Keratinocyte (primary cell): ENCODE measurements around the gene NUP107.

Source experiments
- EZH2 ChIP-seq: IDR thresholded peaks from one replicate; pipeline ENCODE4 v1.6.1; 2012; ENCODE audit warnings: inconsistent platforms, mild to moderate bottlenecking, low read length, moderate library complexity
- TF ChIP-seq, protein P1 (sequence below), 3 experiments: IDR thresholded peaks in 1 of 3; conservative IDR thresholded peaks in 1 of 3; optimal IDR thresholded peaks in 1 of 3; 2 replicates in 2 of 3; 3 replicates in 1 of 3; pipeline versions ENCODE3 to v1.5.1; 2011; ENCODE audit warnings: low read length in 3 of 3, mild to moderate bottlenecking in 3 of 3, moderate library complexity in 2 of 3, control low read depth in 1 of 3, inconsistent platforms in 1 of 3; ENCODE audit not compliant: insufficient read depth in 2 of 3; ENCODE audit errors: extremely low read depth in 1 of 3

DNA sequence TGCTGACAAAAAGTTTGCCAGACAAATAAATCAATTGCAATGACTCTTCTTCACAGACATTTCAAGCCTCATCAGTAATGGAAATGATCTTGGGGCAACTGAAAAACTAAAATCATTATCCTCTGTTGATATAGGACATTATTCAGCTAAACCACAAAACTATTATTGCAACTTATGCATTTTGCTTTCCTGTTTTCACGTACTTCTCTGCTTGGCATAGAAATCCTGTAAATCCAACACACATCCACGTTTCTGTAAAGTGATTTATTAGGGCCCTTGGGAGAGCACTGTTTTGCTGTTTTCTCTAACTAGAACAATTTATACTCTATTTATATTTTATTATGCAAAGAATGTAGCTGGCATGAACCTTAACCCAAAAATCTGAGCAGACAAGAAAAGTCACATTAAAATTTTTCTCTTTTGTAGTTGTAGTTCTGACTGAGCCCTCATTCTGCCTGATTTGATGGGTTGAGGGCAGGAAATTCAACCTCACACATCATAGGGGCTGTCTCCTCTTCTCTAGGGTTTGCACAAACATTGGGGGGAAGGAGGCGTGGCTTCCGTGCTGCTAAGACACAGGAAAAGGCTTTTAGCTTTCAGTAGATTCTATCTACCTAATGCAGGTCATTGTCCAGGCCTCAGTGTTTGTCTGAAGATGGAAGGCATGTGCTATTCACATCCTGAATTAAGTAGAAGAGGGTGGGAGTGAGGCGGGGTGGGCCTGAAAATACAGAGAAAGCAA lies 11.5 kb upstream of the NUP107 start:
- TF ChIP-seq, protein P1, sequence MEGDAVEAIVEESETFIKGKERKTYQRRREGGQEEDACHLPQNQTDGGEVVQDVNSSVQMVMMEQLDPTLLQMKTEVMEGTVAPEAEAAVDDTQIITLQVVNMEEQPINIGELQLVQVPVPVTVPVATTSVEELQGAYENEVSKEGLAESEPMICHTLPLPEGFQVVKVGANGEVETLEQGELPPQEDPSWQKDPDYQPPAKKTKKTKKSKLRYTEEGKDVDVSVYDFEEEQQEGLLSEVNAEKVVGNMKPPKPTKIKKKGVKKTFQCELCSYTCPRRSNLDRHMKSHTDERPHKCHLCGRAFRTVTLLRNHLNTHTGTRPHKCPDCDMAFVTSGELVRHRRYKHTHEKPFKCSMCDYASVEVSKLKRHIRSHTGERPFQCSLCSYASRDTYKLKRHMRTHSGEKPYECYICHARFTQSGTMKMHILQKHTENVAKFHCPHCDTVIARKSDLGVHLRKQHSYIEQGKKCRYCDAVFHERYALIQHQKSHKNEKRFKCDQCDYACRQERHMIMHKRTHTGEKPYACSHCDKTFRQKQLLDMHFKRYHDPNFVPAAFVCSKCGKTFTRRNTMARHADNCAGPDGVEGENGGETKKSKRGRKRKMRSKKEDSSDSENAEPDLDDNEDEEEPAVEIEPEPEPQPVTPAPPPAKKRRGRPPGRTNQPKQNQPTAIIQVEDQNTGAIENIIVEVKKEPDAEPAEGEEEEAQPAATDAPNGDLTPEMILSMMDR (optimal IDR thresholded peaks at IDR 0.05 in 1 of 3, IDR thresholded peaks at IDR 0.05 in 1 of 3, conservative IDR thresholded peaks at IDR 0.05 in 1 of 3; ENCODE audit: extremely low read depth in 1 of 3, insufficient read depth in 2 of 3, low read length in 3 of 3): no peak
- no peak for TF ChIP-seq EZH2
